Measurements from ENCODE around the gene SLC2A4RG. TPM values are rescaled to one million over a fixed set of nuclear protein-coding genes. Genes with fewer than 3 reads are reported as not detected.

SLC2A4RG gene
- total RNA-seq, 1 donor from 2014 or later: 62.0 TPM

Other genes starting within 250 kb of the SLC2A4RG start
- 1.2 TPM for gene EEF1A2, start 240.7 kb upstream of the SLC2A4RG start, total RNA-seq
- 173 TPM for gene PPDPF, start 219.0 kb upstream of the SLC2A4RG start, total RNA-seq
- 0.10 TPM for gene PTK6, start 202.4 kb upstream of the SLC2A4RG start, total RNA-seq
- gene SRMS, start 192.0 kb upstream of the SLC2A4RG start, total RNA-seq: not detected
- 0.13 TPM for gene FNDC11, start 185.6 kb upstream of the SLC2A4RG start, total RNA-seq
- 50.8 TPM for gene HELZ2, start 165.5 kb upstream of the SLC2A4RG start, total RNA-seq
- gene GMEB2, start 112.7 kb upstream of the SLC2A4RG start, total RNA-seq: 10.0 TPM
- 9.9 TPM for gene STMN3, start 86.4 kb upstream of the SLC2A4RG start, total RNA-seq
- 31.7 TPM for gene RTEL1, start 81.5 kb upstream of the SLC2A4RG start, total RNA-seq
- gene TNFRSF6B, start 43.1 kb upstream of the SLC2A4RG start, total RNA-seq: 4.7 TPM
- gene ARFRP1, start 31.8 kb upstream of the SLC2A4RG start, total RNA-seq: 47.3 TPM
- 26.7 TPM for gene ZGPAT, start 31.7 kb upstream of the SLC2A4RG start, total RNA-seq
- 6.5 TPM for gene LIME1, start 3.1 kb upstream of the SLC2A4RG start, total RNA-seq
- gene ZBTB46, start 91.5 kb downstream of the SLC2A4RG start, total RNA-seq: 34.7 TPM
- not detected for gene ABHD16B, start 121.7 kb downstream of the SLC2A4RG start, total RNA-seq
- 114 TPM for gene TPD52L2, start 125.5 kb downstream of the SLC2A4RG start, total RNA-seq
- gene DNAJC5, start 155.3 kb downstream of the SLC2A4RG start, total RNA-seq: 50.5 TPM
- gene UCKL1, start 216.6 kb downstream of the SLC2A4RG start, total RNA-seq: 36.0 TPM
- gene ZNF512B, start 230.2 kb downstream of the SLC2A4RG start, total RNA-seq: 18.7 TPM
- gene SAMD10, start 239.9 kb downstream of the SLC2A4RG start, total RNA-seq: 2.9 TPM
- 46.3 TPM for gene PRPF6, start 241.4 kb downstream of the SLC2A4RG start, total RNA-seq